ENCODE measurements around the gene IPO9.

Gene IPO9

DNA sequence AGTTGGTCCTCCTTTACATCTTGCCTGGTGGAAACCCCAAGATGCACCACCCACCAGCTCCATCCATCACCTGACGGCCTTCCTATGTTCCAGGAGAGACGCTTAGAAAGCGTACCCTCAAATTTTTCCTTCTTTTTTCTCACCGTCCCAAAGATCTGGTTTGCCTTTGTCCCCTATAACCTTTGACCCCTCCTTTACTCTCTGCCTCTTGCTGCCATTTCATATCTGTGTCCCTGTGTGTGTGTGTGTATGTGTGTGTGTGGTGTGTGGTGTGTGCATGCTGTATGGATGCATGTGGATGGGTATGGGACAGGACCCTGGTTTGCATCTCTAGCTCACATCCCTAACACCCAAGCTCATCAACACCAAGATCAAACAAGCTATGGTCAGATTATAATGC lies 22.2 kb upstream of the IPO9 start:
- no peak for DNase-seq (ENCODE audit: low spot score)
- TF ChIP-seq, protein P1, sequence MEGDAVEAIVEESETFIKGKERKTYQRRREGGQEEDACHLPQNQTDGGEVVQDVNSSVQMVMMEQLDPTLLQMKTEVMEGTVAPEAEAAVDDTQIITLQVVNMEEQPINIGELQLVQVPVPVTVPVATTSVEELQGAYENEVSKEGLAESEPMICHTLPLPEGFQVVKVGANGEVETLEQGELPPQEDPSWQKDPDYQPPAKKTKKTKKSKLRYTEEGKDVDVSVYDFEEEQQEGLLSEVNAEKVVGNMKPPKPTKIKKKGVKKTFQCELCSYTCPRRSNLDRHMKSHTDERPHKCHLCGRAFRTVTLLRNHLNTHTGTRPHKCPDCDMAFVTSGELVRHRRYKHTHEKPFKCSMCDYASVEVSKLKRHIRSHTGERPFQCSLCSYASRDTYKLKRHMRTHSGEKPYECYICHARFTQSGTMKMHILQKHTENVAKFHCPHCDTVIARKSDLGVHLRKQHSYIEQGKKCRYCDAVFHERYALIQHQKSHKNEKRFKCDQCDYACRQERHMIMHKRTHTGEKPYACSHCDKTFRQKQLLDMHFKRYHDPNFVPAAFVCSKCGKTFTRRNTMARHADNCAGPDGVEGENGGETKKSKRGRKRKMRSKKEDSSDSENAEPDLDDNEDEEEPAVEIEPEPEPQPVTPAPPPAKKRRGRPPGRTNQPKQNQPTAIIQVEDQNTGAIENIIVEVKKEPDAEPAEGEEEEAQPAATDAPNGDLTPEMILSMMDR (IDR thresholded peaks at IDR 0.05; ENCODE audit: borderline replicate concordance, control extremely low read depth, extremely low read depth, insufficient read depth, missing control alignments) = no peak
- in situ Hi-C loops (cut with MboI; ENCODE audit: low sequenced_read_pairs, unreplicated experiment) = no loop called here

- in situ Hi-C loops (cut with MboI; ENCODE audit: low sequenced_read_pairs, unreplicated experiment) = no loop called here
- TF ChIP-seq, protein P1 (IDR thresholded peaks at IDR 0.05; ENCODE audit: borderline replicate concordance, control extremely low read depth, extremely low read depth, insufficient read depth, missing control alignments) = no peak
- no peak for DNase-seq (ENCODE audit: low spot score)
Observed at GRCh38 chr1:201807958-201808632, 20.9 kb upstream of the IPO9 start.

GRCh38 chr1:201808633-201808990 lies 20.3 kb upstream of the IPO9 start:
- in situ Hi-C loops (cut with MboI; ENCODE audit: low sequenced_read_pairs, unreplicated experiment) = no loop called here
- TF ChIP-seq, protein P1 (IDR thresholded peaks at IDR 0.05; ENCODE audit: borderline replicate concordance, control extremely low read depth, extremely low read depth, insufficient read depth, missing control alignments) = no peak
- no peak for DNase-seq (ENCODE audit: low spot score)

GRCh38 chr1:201809876-201810275 lies 19.1 kb upstream of the IPO9 start:
- TF ChIP-seq, protein P1 (IDR thresholded peaks at IDR 0.05; ENCODE audit: borderline replicate concordance, control extremely low read depth, extremely low read depth, insufficient read depth, missing control alignments) = no peak
- no peak for DNase-seq (ENCODE audit: low spot score)
- in situ Hi-C loops (cut with MboI; ENCODE audit: low sequenced_read_pairs, unreplicated experiment) = no loop called here

GRCh38 chr1:201810466-201811216 lies 18.3 kb upstream of the IPO9 start:
- no peak for DNase-seq (ENCODE audit: low spot score)
- in situ Hi-C loops (cut with MboI; ENCODE audit: low sequenced_read_pairs, unreplicated experiment) = no loop called here

DNA sequence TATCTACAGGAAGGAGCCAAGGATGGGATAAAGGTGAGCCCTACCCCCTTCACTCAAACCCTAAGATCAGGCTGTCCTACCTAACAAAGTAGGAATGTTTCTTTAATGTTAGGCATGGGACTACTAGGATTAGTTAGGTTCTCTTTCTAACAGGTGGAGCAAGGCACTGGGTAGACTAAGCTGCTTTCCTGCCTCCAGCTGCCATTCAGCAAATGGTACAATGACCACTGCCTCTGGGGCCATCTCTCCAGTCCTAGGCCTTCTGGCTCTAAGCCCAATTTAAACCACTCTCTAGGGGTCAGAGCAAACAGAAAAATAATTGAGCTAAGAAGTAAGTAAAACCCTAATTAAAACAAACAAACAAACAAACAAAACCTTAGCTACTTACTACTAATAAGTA lies 15.7 kb upstream of the IPO9 start:
- in situ Hi-C loops (cut with MboI; ENCODE audit: low sequenced_read_pairs, unreplicated experiment) = no loop called here
- TF ChIP-seq, protein P1 (IDR thresholded peaks at IDR 0.05; ENCODE audit: borderline replicate concordance, control extremely low read depth, extremely low read depth, insufficient read depth, missing control alignments) = no peak
- no peak for DNase-seq (ENCODE audit: low spot score)

More at GRCh38 chr1:201810466-201811216, 18.3 kb upstream of the IPO9 start:
- TF ChIP-seq, protein P1 (IDR thresholded peaks at IDR 0.05; ENCODE audit: borderline replicate concordance, control extremely low read depth, extremely low read depth, insufficient read depth, missing control alignments) = no peak
